ENCODE data around the gene NRG3. TPM values are rescaled to one million over a fixed set of nuclear protein-coding genes. Genes with fewer than 3 reads are reported as not detected.

Gene NRG3
- total RNA-seq, 1 donor from 2014 or later, result 8.2 TPM

DNA sequence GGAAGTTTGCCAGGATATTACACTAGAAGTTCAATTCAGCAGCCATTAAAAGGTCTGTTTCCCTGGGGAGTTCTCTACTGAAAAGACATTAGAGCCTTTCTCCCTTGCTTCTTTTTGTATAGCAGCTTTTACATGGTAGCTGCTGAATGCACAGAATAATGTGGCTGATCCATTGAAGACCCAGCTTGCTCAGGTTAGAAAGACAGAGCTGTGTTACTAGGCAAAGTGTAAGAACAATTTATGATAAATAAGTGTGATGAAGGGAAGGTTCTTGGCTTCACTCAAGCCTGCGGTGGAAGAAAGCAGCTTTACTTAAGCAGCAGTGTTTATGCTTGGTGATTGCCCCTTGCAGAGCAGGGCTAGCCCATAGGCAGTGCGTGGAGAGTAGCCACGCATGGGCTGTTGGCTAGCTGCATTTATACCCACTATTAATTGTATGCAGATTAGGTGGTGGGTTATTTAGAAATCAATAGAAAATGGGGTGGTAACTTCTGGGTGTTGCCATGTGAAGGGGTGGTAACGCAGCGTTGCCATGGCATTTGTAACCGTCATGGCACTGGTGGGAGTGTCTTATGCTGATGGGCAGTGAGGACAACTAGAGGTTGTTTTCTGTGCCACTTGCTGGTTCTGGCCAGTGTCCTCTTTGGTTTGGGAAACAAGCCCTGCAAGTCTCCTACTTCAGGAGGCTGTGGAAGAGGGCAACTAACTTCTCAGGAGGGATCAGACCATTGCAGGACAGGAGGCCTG lies 942.9 kb downstream of the NRG3 start:
- Mint-ChIP-seq H3K27me3 (ENCODE audit: unreplicated experiment) (no peaks in the 10 kb centered on the region), H3K36me3 (ENCODE audit: low read depth, unreplicated experiment) (no peaks in the 10 kb centered on the region), H3K9me3 (ENCODE audit: unreplicated experiment) (no peaks in the 10 kb centered on the region), H3K27ac (ENCODE audit: unreplicated experiment) (no peak overlapping the region), H3K4me3 (ENCODE audit: unreplicated experiment) (no peak overlapping the region), H3K4me1 (ENCODE audit: unreplicated experiment) (peaks cover 3% of the 10 kb centered on the region)
- DNase-seq (ENCODE audit: low spot score), result no peak
- TF ChIP-seq, protein P1, sequence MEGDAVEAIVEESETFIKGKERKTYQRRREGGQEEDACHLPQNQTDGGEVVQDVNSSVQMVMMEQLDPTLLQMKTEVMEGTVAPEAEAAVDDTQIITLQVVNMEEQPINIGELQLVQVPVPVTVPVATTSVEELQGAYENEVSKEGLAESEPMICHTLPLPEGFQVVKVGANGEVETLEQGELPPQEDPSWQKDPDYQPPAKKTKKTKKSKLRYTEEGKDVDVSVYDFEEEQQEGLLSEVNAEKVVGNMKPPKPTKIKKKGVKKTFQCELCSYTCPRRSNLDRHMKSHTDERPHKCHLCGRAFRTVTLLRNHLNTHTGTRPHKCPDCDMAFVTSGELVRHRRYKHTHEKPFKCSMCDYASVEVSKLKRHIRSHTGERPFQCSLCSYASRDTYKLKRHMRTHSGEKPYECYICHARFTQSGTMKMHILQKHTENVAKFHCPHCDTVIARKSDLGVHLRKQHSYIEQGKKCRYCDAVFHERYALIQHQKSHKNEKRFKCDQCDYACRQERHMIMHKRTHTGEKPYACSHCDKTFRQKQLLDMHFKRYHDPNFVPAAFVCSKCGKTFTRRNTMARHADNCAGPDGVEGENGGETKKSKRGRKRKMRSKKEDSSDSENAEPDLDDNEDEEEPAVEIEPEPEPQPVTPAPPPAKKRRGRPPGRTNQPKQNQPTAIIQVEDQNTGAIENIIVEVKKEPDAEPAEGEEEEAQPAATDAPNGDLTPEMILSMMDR (IDR thresholded peaks at IDR 0.05; ENCODE audit: unreplicated experiment), result no peak

DNA sequence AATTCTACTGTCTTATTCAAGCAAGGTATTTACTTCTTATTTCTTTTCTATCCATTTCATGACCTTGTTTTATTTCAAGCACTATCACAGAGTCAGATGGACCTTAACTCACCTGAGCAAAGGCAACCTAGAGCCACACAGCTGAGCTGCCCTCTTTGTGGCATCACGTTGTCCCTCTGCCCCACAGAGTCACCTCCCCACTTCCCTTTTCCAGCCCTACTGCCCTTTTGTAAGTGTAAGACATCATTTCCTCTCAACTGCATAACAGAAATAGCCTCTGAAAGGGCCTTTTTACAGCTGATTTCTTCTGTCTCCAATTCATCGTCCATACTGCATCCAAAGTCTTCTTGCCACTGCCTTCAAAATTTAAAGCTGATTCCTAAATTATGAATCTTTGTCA lies 946.0 kb downstream of the NRG3 start:
- TF ChIP-seq, protein P1 (IDR thresholded peaks at IDR 0.05; ENCODE audit: unreplicated experiment), result no peak
- Mint-ChIP-seq H3K27me3 (ENCODE audit: unreplicated experiment) (no peaks in the 10 kb centered on the region), H3K9me3 (ENCODE audit: unreplicated experiment) (no peaks in the 10 kb centered on the region), H3K4me3 (ENCODE audit: unreplicated experiment) (no peak overlapping the region), H3K36me3 (ENCODE audit: low read depth, unreplicated experiment) (no peaks in the 10 kb centered on the region), H3K4me1 (ENCODE audit: unreplicated experiment) (peaks cover 3% of the 10 kb centered on the region), H3K27ac (ENCODE audit: unreplicated experiment) (no peak overlapping the region)
- no peak for DNase-seq (ENCODE audit: low spot score)

DNA sequence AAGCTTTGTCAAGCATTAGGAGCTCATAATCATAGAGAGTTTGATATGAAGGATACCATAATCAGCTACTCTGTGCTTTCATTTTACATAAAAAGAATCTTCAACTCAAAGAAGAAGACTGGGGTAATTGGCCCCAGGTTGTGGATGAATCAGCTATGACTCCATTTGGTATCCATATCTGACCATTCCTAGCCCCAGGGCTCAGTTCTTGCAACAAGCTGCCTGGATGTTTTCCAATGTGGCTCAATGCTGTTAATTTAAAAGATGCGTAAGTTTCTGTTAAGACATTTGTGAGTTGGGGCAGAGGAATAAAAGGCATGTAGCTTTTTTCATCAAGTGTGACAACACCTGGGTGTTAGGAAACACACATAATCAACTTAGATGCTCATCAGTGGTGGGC lies 951.1 kb downstream of the NRG3 start:
- Mint-ChIP-seq H3K4me1 (ENCODE audit: unreplicated experiment) (peaks cover under 1% of the 10 kb centered on the region), H3K4me3 (ENCODE audit: unreplicated experiment) (no peak overlapping the region), H3K27ac (ENCODE audit: unreplicated experiment) (no peak overlapping the region), H3K9me3 (ENCODE audit: unreplicated experiment) (no peaks in the 10 kb centered on the region), H3K27me3 (ENCODE audit: unreplicated experiment) (no peaks in the 10 kb centered on the region), H3K36me3 (ENCODE audit: low read depth, unreplicated experiment) (no peaks in the 10 kb centered on the region)
- no peak for DNase-seq (ENCODE audit: low spot score)
- TF ChIP-seq, protein P1 (IDR thresholded peaks at IDR 0.05; ENCODE audit: unreplicated experiment), result no peak

DNA sequence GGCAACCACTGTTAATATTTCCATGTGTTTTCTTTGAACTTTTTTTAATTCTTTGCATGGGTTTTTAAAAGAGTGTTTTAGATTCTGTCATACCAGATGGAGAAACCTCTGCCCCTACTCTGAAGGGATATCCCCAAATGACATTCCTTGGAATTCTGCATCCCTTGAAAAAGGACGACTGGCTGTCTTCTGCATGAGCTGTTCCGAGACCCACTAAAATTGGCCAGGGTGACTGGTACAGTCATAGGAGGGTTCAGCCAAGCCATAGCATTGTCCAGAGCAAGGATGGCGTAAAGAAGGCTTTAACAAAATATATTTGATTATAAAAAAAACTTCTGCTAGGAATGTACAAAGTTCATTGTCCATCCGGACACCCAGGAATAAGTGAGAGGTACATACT lies 952.9 kb downstream of the NRG3 start:
- no peaks in the 10 kb centered on the region for H3K27me3 Mint-ChIP-seq (ENCODE audit: unreplicated experiment)
- DNase-seq (ENCODE audit: low spot score), result no peak
- TF ChIP-seq, protein P1 (IDR thresholded peaks at IDR 0.05; ENCODE audit: unreplicated experiment), result no peak
- no peaks in the 10 kb centered on the region for H3K36me3 Mint-ChIP-seq (ENCODE audit: low read depth, unreplicated experiment)
- H3K4me1 Mint-ChIP-seq (ENCODE audit: unreplicated experiment), result no peaks in the 10 kb centered on the region
- no peak overlapping the region for H3K27ac Mint-ChIP-seq (ENCODE audit: unreplicated experiment)
- H3K4me3 Mint-ChIP-seq (ENCODE audit: unreplicated experiment), result no peak overlapping the region
- no peaks in the 10 kb centered on the region for H3K9me3 Mint-ChIP-seq (ENCODE audit: unreplicated experiment)

DNA sequence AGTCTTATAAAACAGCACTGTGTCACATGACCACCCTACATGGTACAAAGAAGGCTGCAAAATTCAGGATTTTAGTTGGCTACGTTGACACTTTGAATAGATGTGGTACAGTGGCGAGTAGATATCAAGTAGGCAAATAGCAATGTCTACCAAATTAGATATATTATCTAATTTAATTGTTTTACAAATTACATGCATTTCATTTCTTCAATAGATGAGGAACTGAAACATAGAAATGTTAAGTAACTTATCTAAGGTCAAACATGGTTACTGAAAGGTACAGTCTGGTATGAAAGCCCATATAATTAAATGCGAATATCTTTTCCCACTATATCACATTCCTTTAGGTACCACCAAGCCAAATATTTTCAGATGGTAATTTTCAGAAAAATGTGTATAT lies 972.2 kb downstream of the NRG3 start:
- no peak for DNase-seq (ENCODE audit: low spot score)
- Mint-ChIP-seq H3K4me3 (ENCODE audit: unreplicated experiment) (no peak overlapping the region), H3K36me3 (ENCODE audit: low read depth, unreplicated experiment) (no peaks in the 10 kb centered on the region), H3K27me3 (ENCODE audit: unreplicated experiment) (peaks cover 2% of the 10 kb centered on the region), H3K4me1 (ENCODE audit: unreplicated experiment) (no peaks in the 10 kb centered on the region), H3K27ac (ENCODE audit: unreplicated experiment) (no peak overlapping the region), H3K9me3 (ENCODE audit: unreplicated experiment) (no peaks in the 10 kb centered on the region)
- TF ChIP-seq, protein P1 (IDR thresholded peaks at IDR 0.05; ENCODE audit: unreplicated experiment), result no peak
